ENCODE data around the gene ANXA7. TPM values are rescaled to one million over a fixed set of nuclear protein-coding genes. Genes with fewer than 3 reads are reported as not detected.
A peak's percentile ranks its signal among the peaks of the same experiment; 100 is the strongest.

Gene ANXA7
- total RNA-seq, 2 experiments from 2014 or later = 80.4 to 113 TPM

- DNase-seq (no peak), ATAC-seq (no peak)
- Mint-ChIP-seq H3K27ac (no peak overlapping the region), H3K36me3 (peaks cover 42% of the 10 kb centered on the region), H3K4me1 (no peaks in the 10 kb centered on the region), H3K4me3 (no peak overlapping the region), H3K27me3 (no peaks in the 10 kb centered on the region), H3K9me3 (ENCODE audit: low read depth) (no peaks in the 10 kb centered on the region)
- CTCF ChIA-PET = no interaction called here
These were observed 10.6 kb upstream of the ANXA7 start for GRCh38 chr10:73424478-73424877.

- Mint-ChIP-seq H3K27ac (no peak overlapping the region), H3K36me3 (peaks cover 42% of the 10 kb centered on the region), H3K4me3 (no peak overlapping the region), H3K4me1 (no peaks in the 10 kb centered on the region), H3K9me3 (ENCODE audit: low read depth) (no peaks in the 10 kb centered on the region), H3K27me3 (no peaks in the 10 kb centered on the region)
- no peak for DNase-seq
- CTCF ChIA-PET = interaction anchor here (1.5 kb wide), 1 partner anchor 13 kb away, joined by 3 read pairs; no protein-coding TSS in a partner anchor
- no peak for ATAC-seq
These were observed 9.5 kb upstream of the ANXA7 start for GRCh38 chr10:73423309-73423708.

GRCh38 chr10:73416571-73416970 lies 2.7 kb upstream of the ANXA7 start:
- peaks cover 3% of the 10 kb centered on the region for H3K36me3 Mint-ChIP-seq
- H3K9me3 Mint-ChIP-seq (ENCODE audit: low read depth) = no peaks in the 10 kb centered on the region
- H3K27me3 Mint-ChIP-seq = peaks cover 5% of the 10 kb centered on the region
- H3K27ac Mint-ChIP-seq = no peak overlapping the region
- ATAC-seq = no peak
- no peak overlapping the region for H3K4me3 Mint-ChIP-seq
- DNase-seq = no peak
- H3K4me1 Mint-ChIP-seq = peaks cover 24% of the 10 kb centered on the region
- CTCF ChIA-PET = no interaction called here

DNA sequence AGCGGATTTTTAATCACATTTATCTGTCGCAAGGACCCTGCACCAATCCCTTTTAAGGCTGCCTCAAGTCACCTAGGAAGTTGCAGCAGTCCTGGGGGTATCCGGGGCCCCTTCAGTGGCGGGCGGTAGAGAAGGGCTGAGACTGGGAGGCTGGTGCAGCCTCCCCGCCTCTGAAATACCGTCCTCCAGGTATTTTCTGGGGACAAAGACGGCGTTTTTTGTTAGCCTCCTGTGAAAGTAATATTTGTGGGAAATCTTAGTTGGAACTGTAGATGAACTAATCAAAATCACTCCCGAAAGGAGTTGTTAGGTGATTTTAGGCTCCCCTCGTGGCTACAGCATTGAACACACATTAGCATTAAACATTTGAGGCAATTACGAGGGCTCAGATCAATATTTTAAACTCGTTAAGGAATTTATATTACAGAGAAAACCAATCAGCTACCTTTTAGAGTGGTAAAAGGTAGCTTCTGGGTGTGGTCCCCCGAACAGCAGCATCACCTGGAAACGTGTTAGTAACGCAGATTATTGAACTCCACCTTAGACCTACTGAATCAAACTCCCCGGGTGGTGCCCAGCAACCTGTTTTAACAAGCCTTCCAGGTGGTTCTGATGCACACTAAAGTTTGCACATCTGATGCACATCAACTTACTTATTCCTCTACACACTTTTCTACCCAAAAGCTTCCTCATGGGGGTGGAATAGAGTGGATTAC lies 530 bp upstream of the ANXA7 start:
- H3K4me1 Mint-ChIP-seq = peaks cover 40% of the 10 kb centered on the region
- DNase-seq (no peak), ATAC-seq (peak; percentile 54)
- peaks cover 5% of the 10 kb centered on the region for H3K27me3 Mint-ChIP-seq
- peak overlapping the region; percentile 92 for H3K27ac Mint-ChIP-seq
- peak overlapping the region; percentile 95 for H3K4me3 Mint-ChIP-seq
- no peaks in the 10 kb centered on the region for H3K9me3 Mint-ChIP-seq (ENCODE audit: low read depth)
- peaks cover 13% of the 10 kb centered on the region for H3K36me3 Mint-ChIP-seq
- CTCF ChIA-PET = interaction anchor here (1.0 to 1.9 kb wide), 2 partner anchors 53 to 56 kb away, joined by 3 to 4 read pairs; partner anchors contain the start of gene CFAP70

- ATAC-seq = peak; percentile 35
- peaks cover 49% of the 10 kb centered on the region for H3K4me1 Mint-ChIP-seq
- CTCF ChIA-PET = interaction anchor here (0.7 to 1.5 kb wide), 5 partner anchors 80 to 1160 kb away, joined by 3 to 6 read pairs (median 4); no protein-coding TSS in a partner anchor
These were observed 740 bp downstream of the ANXA7 start for GRCh38 chr10:73413108-73413527.

GRCh38 chr10:73410897-73411296 lies 3.0 kb downstream of the ANXA7 start:
- Mint-ChIP-seq H3K27ac (no peak overlapping the region), H3K27me3 (peaks cover 5% of the 10 kb centered on the region), H3K9me3 (ENCODE audit: low read depth) (no peaks in the 10 kb centered on the region), H3K4me1 (peaks cover 54% of the 10 kb centered on the region), H3K36me3 (peaks cover 27% of the 10 kb centered on the region), H3K4me3 (no peak overlapping the region)
- no peak for DNase-seq
- no peak for ATAC-seq
- CTCF ChIA-PET = no interaction called here

More at GRCh38 chr10:73413108-73413527, 740 bp downstream of the ANXA7 start:
- H3K27ac Mint-ChIP-seq = peak overlapping the region; percentile 92
- DNase-seq = peak; percentile 77
- H3K4me3 Mint-ChIP-seq = peak overlapping the region; percentile 95
- no peaks in the 10 kb centered on the region for H3K9me3 Mint-ChIP-seq (ENCODE audit: low read depth)
- H3K36me3 Mint-ChIP-seq = peaks cover 14% of the 10 kb centered on the region
- peaks cover 5% of the 10 kb centered on the region for H3K27me3 Mint-ChIP-seq

DNA sequence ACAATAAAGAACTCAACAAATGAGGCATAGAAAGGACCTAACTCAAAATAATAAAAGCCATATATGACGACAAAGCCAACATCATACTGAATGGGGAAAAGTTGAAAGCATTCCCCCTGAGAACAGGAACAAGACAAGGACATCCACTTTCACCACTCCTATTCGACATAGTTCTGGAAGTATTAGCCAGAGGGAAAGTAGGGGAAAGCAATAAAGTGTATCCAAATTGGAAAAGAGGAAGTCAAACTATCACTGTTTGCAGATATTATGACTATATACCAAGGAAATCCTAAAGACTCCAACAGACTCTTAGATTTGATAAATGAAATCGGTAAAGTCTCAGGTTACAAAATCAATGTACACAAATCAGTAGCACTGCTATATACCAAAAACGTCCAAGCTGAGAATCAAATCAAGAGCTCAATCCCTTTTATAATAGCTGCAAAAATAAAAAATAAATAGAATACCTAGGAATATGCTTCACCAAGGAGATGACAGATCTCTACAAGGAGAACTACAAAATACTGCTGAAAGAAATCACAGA lies 4.8 kb downstream of the ANXA7 start:
- no peak overlapping the region for H3K27ac Mint-ChIP-seq
- no peaks in the 10 kb centered on the region for H3K9me3 Mint-ChIP-seq (ENCODE audit: low read depth)
- no peak for DNase-seq
- CTCF ChIA-PET = interaction anchor here (1.0 kb wide), 1 partner anchor 235 kb away, joined by 4 read pairs; no protein-coding TSS in a partner anchor
- H3K36me3 Mint-ChIP-seq = peaks cover 27% of the 10 kb centered on the region
- H3K27me3 Mint-ChIP-seq = no peaks in the 10 kb centered on the region
- peaks cover 43% of the 10 kb centered on the region for H3K4me1 Mint-ChIP-seq
- H3K4me3 Mint-ChIP-seq = no peak overlapping the region
- no peak for ATAC-seq

GRCh38 chr10:73408061-73408460 lies 5.8 kb downstream of the ANXA7 start:
- ATAC-seq (no peak), DNase-seq (no peak)
- peaks cover 41% of the 10 kb centered on the region for H3K4me1 Mint-ChIP-seq
- CTCF ChIA-PET = interaction anchor here (0.7 kb wide), 1 partner anchor 1044 kb away, joined by 3 read pairs; no protein-coding TSS in a partner anchor
- H3K27ac Mint-ChIP-seq = no peak overlapping the region
- H3K4me3 Mint-ChIP-seq = no peak overlapping the region
- no peaks in the 10 kb centered on the region for H3K27me3 Mint-ChIP-seq
- H3K9me3 Mint-ChIP-seq (ENCODE audit: low read depth) = no peaks in the 10 kb centered on the region
- H3K36me3 Mint-ChIP-seq = peaks cover 28% of the 10 kb centered on the region

- Mint-ChIP-seq H3K27ac (no peak overlapping the region), H3K27me3 (no peaks in the 10 kb centered on the region), H3K4me3 (no peak overlapping the region), H3K4me1 (peaks cover 37% of the 10 kb centered on the region), H3K36me3 (peaks cover 29% of the 10 kb centered on the region), H3K9me3 (ENCODE audit: low read depth) (no peaks in the 10 kb centered on the region)
- DNase-seq (no peak), ATAC-seq (no peak)
- CTCF ChIA-PET = interaction anchor here (0.6 to 1.5 kb wide), 3 partner anchors 16 to 1043 kb away, joined by 3 read pairs; no protein-coding TSS in a partner anchor
These were observed 6.4 kb downstream of the ANXA7 start for GRCh38 chr10:73407495-73407894.

- DNase-seq (no peak), ATAC-seq (no peak)
- H3K4me1 Mint-ChIP-seq = peaks cover 33% of the 10 kb centered on the region
- H3K27me3 Mint-ChIP-seq = no peaks in the 10 kb centered on the region
- H3K9me3 Mint-ChIP-seq (ENCODE audit: low read depth) = no peaks in the 10 kb centered on the region
- H3K36me3 Mint-ChIP-seq = peaks cover 31% of the 10 kb centered on the region
- CTCF ChIA-PET = interaction anchor here (0.6 to 1.5 kb wide), 3 partner anchors 15 to 179 kb away, joined by 3 read pairs; no protein-coding TSS in a partner anchor
- H3K4me3 Mint-ChIP-seq = no peak overlapping the region
- H3K27ac Mint-ChIP-seq = no peak overlapping the region
These were observed 7.0 kb downstream of the ANXA7 start for GRCh38 chr10:73406846-73407245.

- CTCF ChIA-PET = no interaction called here
- Mint-ChIP-seq H3K27me3 (no peaks in the 10 kb centered on the region), H3K4me3 (no peak overlapping the region), H3K4me1 (peaks cover 22% of the 10 kb centered on the region), H3K9me3 (ENCODE audit: low read depth) (no peaks in the 10 kb centered on the region), H3K36me3 (peaks cover 27% of the 10 kb centered on the region), H3K27ac (no peak overlapping the region)
- no peak for DNase-seq
- no peak for ATAC-seq
These were observed 8.3 kb downstream of the ANXA7 start for GRCh38 chr10:73405556-73405955.

DNA sequence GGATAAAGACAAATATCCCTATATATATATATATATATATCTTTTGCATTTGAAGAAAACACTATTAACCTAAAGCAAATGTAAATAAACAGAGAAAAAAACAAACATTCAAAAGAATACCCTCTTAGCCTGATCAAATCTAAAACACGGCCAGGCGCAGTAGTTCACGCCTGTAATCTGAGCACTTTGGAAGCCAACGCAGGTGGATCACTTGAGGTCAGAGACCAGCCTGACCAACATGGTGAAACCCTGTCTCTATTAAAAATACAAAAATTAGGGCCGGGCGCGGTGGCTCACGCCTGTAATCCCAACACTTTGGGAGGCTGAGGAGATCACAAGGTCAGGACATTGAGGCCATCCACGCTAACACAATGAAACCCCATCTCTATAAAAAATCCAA lies 9.2 kb downstream of the ANXA7 start:
- H3K27ac Mint-ChIP-seq = no peak overlapping the region
- CTCF ChIA-PET = no interaction called here

DNA sequence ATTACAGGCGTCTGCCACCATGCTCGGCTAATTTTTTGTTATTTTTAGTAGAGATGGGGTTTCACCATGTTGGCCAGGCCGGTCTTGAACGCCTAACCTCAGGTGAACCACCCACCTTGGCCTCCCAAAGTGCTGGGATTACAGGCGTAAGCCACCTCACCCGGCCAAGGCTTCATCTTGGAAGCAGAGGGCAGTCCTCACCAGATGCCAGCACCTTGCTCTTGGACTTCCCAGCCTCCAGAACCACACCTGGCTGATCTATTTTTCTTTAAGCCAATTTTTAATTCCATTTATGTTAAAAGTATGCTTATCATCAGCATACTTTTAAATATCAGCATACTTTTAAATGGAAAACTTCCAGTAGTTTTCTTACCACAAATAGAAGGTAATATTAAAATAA lies 12.2 kb downstream of the ANXA7 start:
- no peaks in the 10 kb centered on the region for H3K9me3 Mint-ChIP-seq (ENCODE audit: low read depth)
- no peak overlapping the region for H3K4me3 Mint-ChIP-seq
- no peaks in the 10 kb centered on the region for H3K27me3 Mint-ChIP-seq
- H3K4me1 Mint-ChIP-seq = peaks cover 2% of the 10 kb centered on the region
- H3K27ac Mint-ChIP-seq = no peak overlapping the region
- CTCF ChIA-PET = interaction anchor here (1.5 kb wide), 1 partner anchor 22 kb away, joined by 3 read pairs; no protein-coding TSS in a partner anchor
- DNase-seq = no peak
- no peak for ATAC-seq
- H3K36me3 Mint-ChIP-seq = peaks cover 24% of the 10 kb centered on the region

More for the DNA sequence above, 9.2 kb downstream of the ANXA7 start:
- Mint-ChIP-seq H3K36me3 (peaks cover 25% of the 10 kb centered on the region), H3K4me3 (no peak overlapping the region), H3K4me1 (peaks cover 17% of the 10 kb centered on the region), H3K27me3 (no peaks in the 10 kb centered on the region), H3K9me3 (ENCODE audit: low read depth) (no peaks in the 10 kb centered on the region)
- DNase-seq (no peak), ATAC-seq (no peak)

- Mint-ChIP-seq H3K27me3 (no peaks in the 10 kb centered on the region), H3K9me3 (ENCODE audit: low read depth) (no peaks in the 10 kb centered on the region), H3K4me3 (no peak overlapping the region), H3K27ac (no peak overlapping the region), H3K4me1 (no peaks in the 10 kb centered on the region), H3K36me3 (peaks cover 38% of the 10 kb centered on the region)
- no peak for ATAC-seq
- DNase-seq = no peak
- CTCF ChIA-PET = interaction anchor here (2.0 kb wide), 1 partner anchor 136 kb away, joined by 4 read pairs; no protein-coding TSS in a partner anchor
These were observed 14.8 kb downstream of the ANXA7 start for GRCh38 chr10:73399063-73399462.

Data from activated CD8-positive, alpha-beta memory T cell treated with anti-CD3 and anti-CD28 coated beads, Interleukin-2, amount 10 ng/mL, durations not matched to agents 7 days and 5 days (primary cell).